Type B pancreatic cell (in vitro differentiated cells): Measurements from ENCODE around the gene ASNS. TPM values are rescaled to one million over a fixed set of nuclear protein-coding genes. Genes with fewer than 3 reads are reported as not detected.

ENCODE experiments used
- DNase-seq: peaks from one replicate; pipeline ENCODE4 v3.0.0; 2021; ENCODE audit warnings: mixed read lengths; ENCODE audit not compliant: unreplicated experiment; ENCODE audit errors: extremely low spot score
- H3K27ac Mint-ChIP-seq: 2 replicates; pipeline ENCODE4 v1.8.0; 2021; ENCODE audit warnings: mild to moderate bottlenecking, mixed read lengths
- H3K27me3 Mint-ChIP-seq: 2 replicates; pipeline ENCODE4 v1.8.0; 2021; ENCODE audit warnings: mixed read lengths
- H3K36me3 Mint-ChIP-seq: 2 replicates; pipeline ENCODE4 v1.8.0; 2021; ENCODE audit warnings: mixed read lengths
- H3K4me1 Mint-ChIP-seq: one replicate; pipeline ENCODE4 v1.8.0; 2021; ENCODE audit warnings: mixed read lengths; ENCODE audit not compliant: unreplicated experiment
- H3K4me3 Mint-ChIP-seq: 2 replicates; pipeline ENCODE4 v1.8.0; 2021; ENCODE audit warnings: mild to moderate bottlenecking, mixed read lengths
- H3K9me3 Mint-ChIP-seq: 2 replicates; pipeline ENCODE4 v1.8.0; 2021; ENCODE audit warnings: mixed read lengths
- CTCF ChIP-seq: fragments of 200-600 bp; sonication (generic); conservative IDR thresholded peaks from 2 replicates; pipeline ENCODE4 v1.5.0; 2021; ENCODE audit warnings: antibody characterized with exemption, mild to moderate bottlenecking
- total RNA-seq: library from RNA; stranded (reverse); gene quantifications from 2 replicates; pipeline ENCODE4 v1.2.1, GENCODE V29; 2021; ENCODE audit warnings: low replicate concordance

The ASNS gene
- total RNA-seq, 1 donor from 2014 or later, result 48.0 TPM

- Mint-ChIP-seq H3K36me3 (no peaks in the 10 kb centered on the region), H3K4me1 (no peaks in the 10 kb centered on the region)
Measured at GRCh38 chr7:97873606-97874005, 1.4 kb upstream of the ASNS start.

GRCh38 chr7:97871659-97872024 is 566 bp downstream of the ASNS start:
- Mint-ChIP-seq H3K4me1 (no peaks in the 10 kb centered on the region), H3K27ac (peak overlapping the region; percentile 84), H3K27me3 (peaks cover 10% of the 10 kb centered on the region), H3K4me3 (peak overlapping the region; percentile 91), H3K9me3 (no peaks in the 10 kb centered on the region), H3K36me3 (no peaks in the 10 kb centered on the region)
- no peak for DNase-seq
- TF ChIP-seq CTCF, result no peak

More at GRCh38 chr7:97873606-97874005, 1.4 kb upstream of the ASNS start:
- Mint-ChIP-seq H3K9me3 (no peaks in the 10 kb centered on the region), H3K27me3 (peaks cover 10% of the 10 kb centered on the region), H3K27ac (no peak overlapping the region), H3K4me3 (peak overlapping the region; percentile 66)
- no peak for TF ChIP-seq CTCF
- DNase-seq, result no peak

GRCh38 chr7:97868788-97869187 is 3.4 kb downstream of the ASNS start:
- Mint-ChIP-seq H3K4me3 (no peak overlapping the region), H3K36me3 (no peaks in the 10 kb centered on the region), H3K27me3 (peaks cover 5% of the 10 kb centered on the region), H3K4me1 (no peaks in the 10 kb centered on the region), H3K27ac (no peak overlapping the region), H3K9me3 (no peaks in the 10 kb centered on the region)
- no peak for DNase-seq
- TF ChIP-seq CTCF, result no peak

GRCh38 chr7:97868314-97868713 is 3.9 kb downstream of the ASNS start:
- no peak for TF ChIP-seq CTCF
- DNase-seq, result no peak
- Mint-ChIP-seq H3K36me3 (no peaks in the 10 kb centered on the region), H3K27ac (no peak overlapping the region), H3K27me3 (peaks cover 3% of the 10 kb centered on the region), H3K4me1 (no peaks in the 10 kb centered on the region), H3K4me3 (no peak overlapping the region), H3K9me3 (no peaks in the 10 kb centered on the region)

- no peak overlapping the region for H3K27ac Mint-ChIP-seq
Measured at GRCh38 chr7:97865104-97865503, 7.1 kb downstream of the ASNS start.

More at GRCh38 chr7:97865104-97865503, 7.1 kb downstream of the ASNS start:
- TF ChIP-seq CTCF, result no peak
- Mint-ChIP-seq H3K4me3 (no peak overlapping the region), H3K9me3 (no peaks in the 10 kb centered on the region), H3K27me3 (no peaks in the 10 kb centered on the region), H3K36me3 (peaks cover 4% of the 10 kb centered on the region), H3K4me1 (no peaks in the 10 kb centered on the region)
- DNase-seq, result no peak
